OCI-LY7 (cell line): ENCODE data around the gene SLC30A1.

Experiments
- CTCF ChIP-seq: fragments of 200-600 bp; sonication (generic); conservative IDR thresholded peaks from 2 replicates; pipeline ENCODE4 v1.5.1; 2014; ENCODE audit warnings: mild to moderate bottlenecking, antibody characterized with exemption, low read length, moderate library complexity, mixed read lengths
- EZH2phosphoT487 ChIP-seq: fragments of 200-600 bp; sonication (generic); IDR thresholded peaks from 2 replicates; pipeline ENCODE4 v1.6.1; 2018; ENCODE audit warnings: low read depth, borderline replicate concordance, mild to moderate bottlenecking, mixed run types, antibody characterized with exemption, low read length, moderate library complexity, mixed read lengths

- no peak for TF ChIP-seq CTCF
- TF ChIP-seq EZH2phosphoT487 = no peak
Observed at GRCh38 chr1:211586538-211586937, 7.6 kb upstream of the SLC30A1 start.
